GM19023 (cell line): Measurements from ENCODE around the gene AKR1B15.
"Not testable (repeated sequence)": the region's sequence is repeated elsewhere in the genome, so short reads cannot be mapped to it uniquely, and the experiment has no call there.

Experiments used
- ATAC-seq: cut with Tn5 transposase; IDR thresholded peaks from one replicate; pipeline ENCODE4 v1.9.1; 2021; ENCODE audit warnings: mild to moderate bottlenecking, moderate library complexity; ENCODE audit not compliant: unreplicated experiment

Gene AKR1B15

DNA sequence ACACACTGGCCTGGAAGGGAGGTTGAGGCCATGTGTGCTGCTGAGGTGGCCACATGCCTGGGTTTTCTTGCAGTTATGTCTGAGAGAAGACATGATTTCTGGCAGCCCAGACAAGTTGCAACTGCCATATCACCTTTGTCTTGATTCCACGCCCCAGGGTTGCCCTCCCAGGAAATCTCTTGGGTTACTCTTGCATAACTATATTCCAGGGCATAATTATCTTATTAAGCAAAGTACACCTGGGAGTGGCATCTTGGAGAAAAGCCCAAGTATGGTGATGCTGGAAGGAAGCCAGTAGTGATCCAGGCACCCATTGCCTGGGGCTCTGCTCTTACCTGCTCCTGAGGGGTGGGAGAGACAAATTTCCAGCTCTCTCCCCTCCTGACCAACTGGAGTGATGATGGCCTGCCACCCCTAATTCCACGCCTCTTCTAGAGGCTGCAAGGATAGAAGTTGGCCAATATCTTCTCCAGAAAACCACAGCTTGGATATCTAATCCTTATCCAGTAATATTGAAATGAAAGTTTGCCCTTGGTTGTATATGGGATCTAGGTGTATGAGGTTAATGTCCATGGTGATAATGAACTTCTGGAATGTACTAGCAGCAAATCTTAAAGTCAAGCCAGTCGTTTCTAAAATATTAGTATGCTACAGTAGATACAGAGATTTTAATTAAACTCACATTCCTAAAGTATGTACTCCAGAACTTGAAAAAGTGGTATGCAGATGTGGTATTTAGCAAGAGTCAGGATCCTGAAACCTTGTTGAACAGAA is 16.5 kb upstream of the AKR1B15 start:
- no peak for ATAC-seq

DNA sequence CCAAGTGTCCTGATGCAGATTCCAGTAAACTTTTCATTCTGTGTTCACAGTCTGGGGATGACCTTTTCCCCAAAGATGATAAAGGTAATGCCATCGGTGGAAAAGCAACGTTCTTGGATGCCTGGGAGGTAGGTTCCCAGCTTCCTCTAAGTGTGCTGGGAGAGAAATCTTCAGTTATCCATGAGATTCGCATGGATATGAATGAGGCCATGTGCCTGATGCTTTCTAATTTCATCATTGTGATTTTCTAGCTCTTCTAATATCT is 16.0 kb upstream of the AKR1B15 start:
- ATAC-seq = no peak

DNA sequence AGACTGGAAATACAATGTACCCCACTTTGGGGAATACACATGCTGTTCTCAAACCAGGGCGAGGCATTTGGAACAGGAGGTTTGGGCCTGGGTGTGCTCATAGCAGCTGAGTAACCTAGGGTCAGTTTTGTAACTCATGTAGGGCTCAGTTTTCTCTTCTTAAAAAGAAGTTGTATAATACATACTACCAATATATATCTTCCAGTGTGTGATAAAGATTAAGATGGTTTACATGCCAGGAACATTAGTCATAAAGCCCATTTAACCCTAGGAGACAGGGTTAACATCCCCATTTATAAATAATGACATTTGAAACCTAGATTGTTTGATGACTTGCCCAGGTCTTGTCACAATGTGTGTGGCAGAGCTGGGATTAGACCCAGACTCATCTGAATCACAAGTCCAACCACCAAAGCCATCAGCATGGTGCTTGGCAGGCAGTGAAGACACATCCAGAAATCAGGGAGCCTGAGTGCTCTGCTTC is 15.6 kb upstream of the AKR1B15 start:
- no peak for ATAC-seq

- ATAC-seq = no peak
Measured at GRCh38 chr7:134534633-134535032, 14.3 kb upstream of the AKR1B15 start.

GRCh38 chr7:134535272-134535918 is 13.5 kb upstream of the AKR1B15 start:
- no peak for ATAC-seq

- ATAC-seq = no peak
Measured at GRCh38 chr7:134535919-134536299, 13.0 kb upstream of the AKR1B15 start.

GRCh38 chr7:134536558-134536957 is 12.4 kb upstream of the AKR1B15 start:
- ATAC-seq = not testable (repeated sequence)

- not testable (repeated sequence) for ATAC-seq
Measured at GRCh38 chr7:134537273-134537781, 11.6 kb upstream of the AKR1B15 start.

- no peak for ATAC-seq
Measured at GRCh38 chr7:134539380-134540004, 9.4 kb upstream of the AKR1B15 start.

GRCh38 chr7:134541501-134542194 is 7.3 kb upstream of the AKR1B15 start:
- ATAC-seq = not testable (repeated sequence)

- ATAC-seq = no peak
Measured at GRCh38 chr7:134542195-134542771, 6.6 kb upstream of the AKR1B15 start.

DNA sequence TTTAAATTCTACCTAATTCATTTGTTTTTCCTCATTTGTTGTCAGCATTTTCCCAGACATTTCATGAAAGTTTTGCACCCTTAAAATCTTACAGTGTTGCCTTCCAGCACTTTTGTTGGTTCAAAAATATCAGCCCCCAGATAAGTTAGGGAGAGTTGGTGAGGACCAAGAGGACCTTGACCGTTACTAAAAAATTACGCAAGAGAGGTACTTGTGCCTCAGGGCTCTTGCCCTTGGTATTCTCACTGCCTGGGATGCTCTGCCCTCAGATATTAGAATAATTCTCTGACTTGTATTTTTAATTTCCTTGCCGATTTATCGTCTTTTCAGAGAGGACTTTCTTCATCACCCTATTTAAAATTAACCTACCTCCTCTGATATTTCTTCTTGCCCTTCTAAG is 3.5 kb upstream of the AKR1B15 start:
- ATAC-seq = no peak

DNA sequence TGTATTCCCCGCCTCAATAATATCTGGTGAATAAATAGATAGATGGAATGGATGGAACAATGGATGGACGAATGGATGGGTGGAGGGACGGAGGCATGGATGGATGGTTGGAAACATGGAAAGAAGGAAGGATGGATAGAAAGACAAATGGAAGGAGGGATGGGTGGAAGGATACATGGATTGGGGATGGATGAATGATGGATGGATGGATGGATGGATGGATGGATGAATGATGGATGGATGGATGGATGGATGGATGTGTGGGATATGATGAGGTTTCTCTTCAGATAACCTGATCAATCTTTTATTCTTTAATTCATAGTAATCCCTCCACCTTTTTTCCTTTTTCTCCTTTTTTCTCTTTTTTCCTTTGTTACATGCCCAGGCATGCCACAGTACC is 3.0 kb upstream of the AKR1B15 start:
- no peak for ATAC-seq

DNA sequence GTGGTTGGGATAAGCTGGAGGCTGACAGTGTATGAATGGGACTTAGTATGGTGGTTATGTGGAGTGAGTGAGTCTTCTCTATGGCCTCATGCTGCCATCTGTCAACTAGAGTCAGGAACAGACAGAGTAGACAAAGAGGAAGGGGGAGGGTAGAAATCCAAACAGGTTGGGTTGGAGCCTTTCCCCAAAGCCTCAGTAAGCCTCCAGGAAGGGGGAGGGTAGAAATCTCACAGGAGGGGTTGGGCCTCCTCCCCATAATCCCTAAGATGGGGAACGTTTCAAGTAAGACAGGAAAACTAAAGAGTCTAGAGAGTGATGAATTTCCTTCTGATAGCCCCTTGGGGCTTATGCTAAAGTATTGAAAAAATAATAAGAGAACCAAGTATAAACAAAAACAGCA is 2.0 kb upstream of the AKR1B15 start:
- ATAC-seq = no peak

DNA sequence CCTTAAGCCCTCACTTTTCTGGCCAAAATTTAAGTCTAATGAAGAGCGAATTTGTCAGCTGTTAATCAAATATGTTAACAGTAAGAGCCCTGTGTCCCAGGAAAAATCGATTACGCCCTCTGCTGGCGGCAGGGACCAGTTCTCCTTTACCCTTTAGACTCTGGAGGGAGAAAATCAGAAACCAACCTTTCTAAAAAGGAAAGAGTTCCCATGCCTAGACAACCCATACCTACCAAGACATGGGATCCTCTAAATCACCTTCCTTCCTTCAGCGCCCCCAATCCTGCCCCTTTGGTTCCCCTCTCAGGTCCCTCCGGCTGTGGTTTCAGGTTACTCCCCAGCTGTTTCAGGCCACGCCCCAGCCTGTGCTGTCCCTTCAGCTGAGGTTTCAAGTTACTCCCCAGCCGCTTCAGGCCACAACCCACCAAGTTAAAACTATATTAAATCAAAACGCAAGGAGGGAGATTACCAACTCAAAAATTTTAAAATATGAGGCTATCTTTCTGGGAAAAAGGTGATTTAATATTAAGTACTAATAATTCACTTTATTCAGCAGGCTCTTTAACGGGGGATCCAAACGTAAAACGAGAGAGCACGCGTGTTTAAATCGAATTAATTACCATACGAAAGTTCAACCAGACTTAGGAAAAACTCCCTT is 1.4 kb upstream of the AKR1B15 start:
- ATAC-seq = peak; percentile 71

GRCh38 chr7:134549366-134549765 is 456 bp downstream of the AKR1B15 start:
- ATAC-seq = no peak

GRCh38 chr7:134552105-134552504 is 3.2 kb downstream of the AKR1B15 start:
- ATAC-seq = no peak

DNA sequence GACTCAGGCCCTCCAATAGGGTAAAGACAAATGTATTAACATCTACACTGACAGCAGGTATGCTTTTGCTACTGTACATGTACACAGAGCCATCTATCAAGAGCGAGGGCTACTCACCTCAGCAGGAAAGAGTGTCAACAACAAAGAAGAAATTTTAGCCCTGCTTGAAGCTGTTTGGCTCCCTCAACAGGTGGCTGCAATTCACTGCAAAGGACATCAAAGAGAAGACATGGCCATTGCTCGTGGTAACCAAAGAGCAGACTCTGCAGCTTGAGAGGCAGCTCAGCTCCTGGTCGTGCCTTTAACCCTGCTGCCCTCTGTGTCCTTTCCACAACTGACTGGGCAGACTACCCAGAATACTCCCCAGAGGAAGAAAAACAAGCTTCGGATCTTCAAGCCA is 5.1 kb downstream of the AKR1B15 start:
- ATAC-seq = no peak

GRCh38 chr7:134554417-134554966 is 5.6 kb downstream of the AKR1B15 start:
- no peak for ATAC-seq

DNA sequence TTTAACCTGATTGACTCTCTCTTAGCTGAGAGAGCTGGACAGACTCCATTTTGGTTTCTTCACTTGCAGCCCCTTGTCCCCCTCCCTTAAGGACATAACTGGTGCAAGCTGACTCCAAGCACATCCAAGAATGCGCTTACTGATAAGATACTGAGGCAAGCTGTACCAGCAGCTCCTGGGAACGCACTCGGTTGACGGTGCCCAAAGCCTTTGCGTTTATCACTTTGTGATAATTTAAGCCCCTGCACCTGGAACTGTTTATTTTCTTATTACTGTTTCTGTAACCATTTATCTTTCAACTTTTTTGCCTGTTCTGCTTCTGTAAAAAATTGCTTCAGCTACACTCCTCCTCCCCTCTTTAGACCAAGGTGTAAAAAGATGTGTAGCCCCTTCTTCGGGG is 8.5 kb downstream of the AKR1B15 start:
- ATAC-seq = no peak
